ENCODE measurements around the gene TBL3. TPM values are rescaled to one million over a fixed set of nuclear protein-coding genes. Genes with fewer than 3 reads are reported as not detected.

TBL3 gene
- total RNA-seq, 1 donor = 26.1 TPM

DNA sequence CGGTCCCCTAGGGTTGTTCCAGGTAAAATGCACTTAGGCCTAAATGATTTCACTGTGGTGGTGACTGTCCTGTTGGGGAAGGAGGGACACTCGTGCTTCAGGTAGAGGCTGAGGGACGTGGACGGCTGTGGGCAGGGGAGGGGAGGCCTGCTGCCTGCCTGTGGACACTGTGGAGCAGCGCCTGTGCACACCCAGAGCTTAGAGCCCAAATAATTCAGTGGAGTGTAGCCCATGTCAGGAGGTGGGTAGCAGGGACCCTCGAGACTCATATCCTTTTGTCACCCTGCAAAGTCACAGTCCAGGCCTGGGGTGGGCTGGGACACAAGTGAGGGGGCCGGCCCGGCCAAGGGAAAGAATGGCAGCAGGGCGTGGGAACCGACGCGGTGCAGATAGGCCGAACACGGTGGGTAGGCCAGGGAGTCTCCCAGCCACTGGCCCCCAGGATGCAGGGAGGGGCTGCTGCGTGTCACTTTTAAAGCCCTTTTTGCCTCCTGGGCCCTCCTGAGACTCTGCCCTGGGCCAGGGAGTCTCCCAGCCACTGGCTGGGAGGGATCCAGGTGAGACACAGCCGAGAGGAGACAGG is 54.1 kb downstream of the TBL3 start:
- Histone ChIP-seq H2AFZ (ENCODE audit: low read length) (peak overlapping the region; percentile 20), H3K27ac (ENCODE audit: low read depth, low read length) (no peak overlapping the region), H3K36me3 (ENCODE audit: insufficient read depth, low read length) (no peaks in the 10 kb centered on the region), H4K20me1 (ENCODE audit: insufficient read depth, low read length) (peaks cover 16% of the 10 kb centered on the region), H3K4me3 (ENCODE audit: insufficient read depth, low read length) (peak overlapping the region; percentile 61), H3K27me3 (ENCODE audit: insufficient read depth, low read length) (no peaks in the 10 kb centered on the region), H3K79me2 (ENCODE audit: insufficient read depth, low read length) (peaks cover 15% of the 10 kb centered on the region), H3K4me2 (ENCODE audit: insufficient read depth, low read length) (peak overlapping the region; percentile 73), H3K9me3 (ENCODE audit: low read depth, low read length) (no peaks in the 10 kb centered on the region), H3K4me1 (ENCODE audit: insufficient read depth, low read length) (peaks cover 18% of the 10 kb centered on the region)
- no peak for DNase-seq (ENCODE audit: insufficient read length, low spot score, missing footprints)
- TF ChIP-seq, protein P1, sequence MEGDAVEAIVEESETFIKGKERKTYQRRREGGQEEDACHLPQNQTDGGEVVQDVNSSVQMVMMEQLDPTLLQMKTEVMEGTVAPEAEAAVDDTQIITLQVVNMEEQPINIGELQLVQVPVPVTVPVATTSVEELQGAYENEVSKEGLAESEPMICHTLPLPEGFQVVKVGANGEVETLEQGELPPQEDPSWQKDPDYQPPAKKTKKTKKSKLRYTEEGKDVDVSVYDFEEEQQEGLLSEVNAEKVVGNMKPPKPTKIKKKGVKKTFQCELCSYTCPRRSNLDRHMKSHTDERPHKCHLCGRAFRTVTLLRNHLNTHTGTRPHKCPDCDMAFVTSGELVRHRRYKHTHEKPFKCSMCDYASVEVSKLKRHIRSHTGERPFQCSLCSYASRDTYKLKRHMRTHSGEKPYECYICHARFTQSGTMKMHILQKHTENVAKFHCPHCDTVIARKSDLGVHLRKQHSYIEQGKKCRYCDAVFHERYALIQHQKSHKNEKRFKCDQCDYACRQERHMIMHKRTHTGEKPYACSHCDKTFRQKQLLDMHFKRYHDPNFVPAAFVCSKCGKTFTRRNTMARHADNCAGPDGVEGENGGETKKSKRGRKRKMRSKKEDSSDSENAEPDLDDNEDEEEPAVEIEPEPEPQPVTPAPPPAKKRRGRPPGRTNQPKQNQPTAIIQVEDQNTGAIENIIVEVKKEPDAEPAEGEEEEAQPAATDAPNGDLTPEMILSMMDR (IDR thresholded peaks at IDR 0.05; ENCODE audit: extremely low read depth, low read depth, low read length) = no peak

DNA sequence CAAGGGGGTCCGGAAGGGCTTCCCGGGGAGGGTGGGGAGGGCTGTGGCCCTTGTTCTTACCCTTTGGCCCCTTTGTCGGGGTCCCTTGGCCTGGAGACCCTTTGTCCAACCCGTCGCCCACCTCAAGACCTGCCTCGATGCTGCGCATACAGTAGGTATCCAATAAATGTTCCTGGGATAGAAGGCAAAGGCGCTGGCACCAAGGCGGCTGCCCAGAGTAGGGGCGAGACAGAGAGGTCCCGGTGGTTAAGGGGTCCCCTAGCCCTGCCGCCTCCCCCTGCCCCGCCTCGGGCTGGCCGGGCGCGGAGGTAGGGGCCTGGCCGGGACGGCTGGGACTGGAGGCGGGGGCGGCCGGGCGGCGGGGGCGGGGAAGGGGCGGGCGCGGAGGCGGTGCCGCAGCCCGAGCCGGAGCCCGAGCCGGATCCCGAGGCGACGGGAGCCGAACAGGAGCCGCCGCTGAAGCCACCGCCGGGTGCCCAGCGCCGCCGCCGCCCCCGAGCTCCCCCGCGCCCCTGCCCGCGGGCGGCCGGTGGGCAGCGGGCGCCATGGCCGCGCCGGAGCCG is 54.7 kb downstream of the TBL3 start, which contains the start of gene NHERF2:
NHERF2 (plus strand) TSS at position 442 of the 563 bp plus-strand sequence; CDS start at position 546, 104 bp downstream.
- peak; percentile 96 for DNase-seq (ENCODE audit: insufficient read length, low spot score, missing footprints)
- H2AFZ ChIP-seq (ENCODE audit: low read length) = peak within 1 kb of the TSS; percentile 20
- TF ChIP-seq, protein P1 (IDR thresholded peaks at IDR 0.05; ENCODE audit: extremely low read depth, low read depth, low read length) = no peak
- no peaks in the 10 kb centered on the region for H3K27me3 ChIP-seq (ENCODE audit: insufficient read depth, low read length)
- H3K9me3 ChIP-seq (ENCODE audit: low read depth, low read length) = no peaks in the 10 kb centered on the region
- H3K4me1 ChIP-seq (ENCODE audit: insufficient read depth, low read length) = peaks cover 18% of the 10 kb centered on the region
- peaks cover 16% of the 10 kb centered on the region for H4K20me1 ChIP-seq (ENCODE audit: insufficient read depth, low read length)
- no peaks in the 10 kb centered on the region for H3K36me3 ChIP-seq (ENCODE audit: insufficient read depth, low read length)
- H3K4me3 ChIP-seq (ENCODE audit: insufficient read depth, low read length) = peak within 1 kb of the TSS; percentile 72
- peak within 1 kb of the TSS; percentile 79 for H3K4me2 ChIP-seq (ENCODE audit: insufficient read depth, low read length)
- H3K79me2 ChIP-seq (ENCODE audit: insufficient read depth, low read length) = peaks cover 15% of the 10 kb centered on the region
- no peak within 1 kb of the TSS for H3K27ac ChIP-seq (ENCODE audit: low read depth, low read length)

DNA sequence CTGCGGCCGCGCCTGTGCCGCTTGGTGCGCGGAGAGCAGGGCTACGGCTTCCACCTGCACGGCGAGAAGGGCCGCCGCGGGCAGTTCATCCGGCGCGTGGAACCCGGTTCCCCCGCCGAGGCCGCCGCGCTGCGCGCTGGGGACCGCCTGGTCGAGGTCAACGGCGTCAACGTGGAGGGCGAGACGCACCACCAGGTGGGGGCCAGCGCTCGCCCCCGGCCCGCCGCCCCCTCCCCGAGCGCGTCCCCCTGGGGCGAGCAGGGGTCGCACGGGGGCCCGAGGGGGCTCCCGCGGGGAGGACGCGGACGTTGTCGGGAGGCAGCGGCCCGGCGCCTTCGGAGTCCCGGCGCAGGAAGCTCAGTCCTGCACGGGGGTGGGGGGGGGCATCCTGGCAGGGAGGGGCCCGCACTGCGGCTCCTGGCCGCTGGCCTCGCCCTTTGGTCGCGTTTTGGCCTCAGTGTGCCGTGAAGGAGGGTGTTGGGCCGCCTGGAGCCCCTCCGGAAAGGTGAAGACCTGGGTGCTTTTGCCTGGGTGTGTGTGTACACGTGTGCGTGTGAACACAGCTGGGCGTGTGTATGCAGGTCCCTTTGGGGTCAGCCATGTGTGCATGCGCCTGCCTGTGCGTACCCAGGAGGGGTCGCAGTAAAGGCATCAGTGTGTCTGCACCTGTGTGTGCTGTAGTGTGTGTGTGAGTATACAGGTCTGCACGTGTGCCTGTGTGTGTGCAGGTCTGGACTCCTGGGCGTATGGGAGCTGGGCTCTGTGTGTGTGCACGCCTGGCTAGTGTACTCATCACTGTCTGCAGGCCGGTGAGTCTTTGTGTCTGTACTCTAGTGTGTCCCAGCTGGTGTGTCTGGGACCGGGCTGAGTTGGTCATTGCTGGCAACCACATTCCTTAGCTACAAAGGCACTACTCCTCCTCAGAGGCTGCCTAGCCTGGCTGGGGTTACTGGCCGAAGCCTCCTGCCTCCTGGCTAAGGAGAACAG is 55.5 kb downstream of the TBL3 start:
- H3K36me3 ChIP-seq (ENCODE audit: insufficient read depth, low read length) = no peaks in the 10 kb centered on the region
- H4K20me1 ChIP-seq (ENCODE audit: insufficient read depth, low read length) = peaks cover 16% of the 10 kb centered on the region
- no peaks in the 10 kb centered on the region for H3K27me3 ChIP-seq (ENCODE audit: insufficient read depth, low read length)
- peak; percentile 97 for DNase-seq (ENCODE audit: insufficient read length, low spot score, missing footprints)
- peaks cover 18% of the 10 kb centered on the region for H3K4me1 ChIP-seq (ENCODE audit: insufficient read depth, low read length)
- H3K4me3 ChIP-seq (ENCODE audit: insufficient read depth, low read length) = peak overlapping the region; percentile 72
- no peak overlapping the region for H2AFZ ChIP-seq (ENCODE audit: low read length)
- H3K79me2 ChIP-seq (ENCODE audit: insufficient read depth, low read length) = peaks cover 15% of the 10 kb centered on the region
- peak overlapping the region; percentile 79 for H3K4me2 ChIP-seq (ENCODE audit: insufficient read depth, low read length)
- no peak overlapping the region for H3K27ac ChIP-seq (ENCODE audit: low read depth, low read length)
- no peaks in the 10 kb centered on the region for H3K9me3 ChIP-seq (ENCODE audit: low read depth, low read length)
- TF ChIP-seq, protein P1 (IDR thresholded peaks at IDR 0.05; ENCODE audit: extremely low read depth, low read depth, low read length) = no peak

All from osteoblast (primary cell).